ENCODE measurements around the gene TCEA2. TPM values are rescaled to one million over a fixed set of nuclear protein-coding genes. Genes with fewer than 3 reads are reported as not detected.

TCEA2 gene
- polyA plus RNA-seq, 1 donor, result 32.6 TPM

DNA sequence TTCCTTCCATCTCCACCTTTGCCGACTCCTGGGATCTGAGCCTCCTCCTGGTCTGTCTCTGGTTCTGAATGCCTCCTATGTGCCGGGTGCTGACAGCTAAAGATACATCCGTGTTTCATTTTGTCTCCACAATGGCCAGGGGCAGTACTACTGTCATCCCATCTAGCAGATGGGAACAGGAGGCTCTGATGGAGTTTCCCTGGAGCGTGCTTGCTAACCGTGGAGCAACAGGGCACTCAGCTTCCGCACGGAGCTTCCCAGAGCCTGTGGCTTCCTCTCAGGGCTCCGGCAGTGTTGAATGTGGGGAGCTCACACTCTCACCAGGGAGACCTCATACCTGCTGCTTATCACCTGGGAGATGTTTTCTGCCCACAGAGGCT is 56.3 kb downstream of the TCEA2 start:
- no CpG with 5 or more reads among the region's 8 CpGs for WGBS (ENCODE audit: insufficient coverage, low lambda C conversion rate)
- Histone ChIP-seq H3K36me3 (ENCODE audit: control insufficient read depth, insufficient read depth, low read length) (no peaks in the 10 kb centered on the region), H3K4me1 (ENCODE audit: control insufficient read depth, insufficient read depth, low read length) (no peaks in the 10 kb centered on the region), H3K9me3 (ENCODE audit: control insufficient read depth, low read depth, low read length) (no peaks in the 10 kb centered on the region), H3K4me3 (ENCODE audit: low read length) (no peak overlapping the region), H3K27ac (ENCODE audit: low read length) (no peak overlapping the region), H3K27me3 (ENCODE audit: control insufficient read depth, insufficient read depth, low read length) (peaks cover 14% of the 10 kb centered on the region)
- no peak for DNase-seq

GRCh38 chr20:64119681-64120341 is 56.8 kb downstream of the TCEA2 start:
- Histone ChIP-seq H3K27ac (ENCODE audit: low read length) (no peak overlapping the region), H3K36me3 (ENCODE audit: control insufficient read depth, insufficient read depth, low read length) (no peaks in the 10 kb centered on the region), H3K27me3 (ENCODE audit: control insufficient read depth, insufficient read depth, low read length) (peaks cover 14% of the 10 kb centered on the region), H3K9me3 (ENCODE audit: control insufficient read depth, low read depth, low read length) (no peaks in the 10 kb centered on the region), H3K4me1 (ENCODE audit: control insufficient read depth, insufficient read depth, low read length) (no peaks in the 10 kb centered on the region), H3K4me3 (ENCODE audit: low read length) (no peak overlapping the region)
- DNase-seq, result no peak
- no CpG with 5 or more reads among the region's 14 CpGs for WGBS (ENCODE audit: insufficient coverage, low lambda C conversion rate)

DNA sequence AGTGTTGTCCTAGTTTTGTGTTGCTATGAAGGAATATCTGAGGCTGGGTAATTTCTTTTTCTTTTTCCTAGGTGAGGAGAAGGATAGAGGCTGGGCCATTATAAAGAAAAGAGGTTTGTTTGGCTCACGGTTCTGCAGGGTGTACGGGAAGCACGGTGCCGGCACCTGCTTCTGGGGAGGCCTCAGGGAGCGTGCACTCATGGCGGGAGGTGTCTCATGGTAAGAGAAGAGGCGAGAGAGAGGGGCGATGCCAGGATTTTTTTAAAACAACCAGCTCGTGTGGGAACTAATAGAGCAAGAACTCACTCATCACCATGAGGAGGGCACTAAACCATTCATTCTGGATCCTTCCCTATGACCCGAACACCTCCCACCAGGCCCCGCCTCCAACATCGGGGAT is 58.6 kb downstream of the TCEA2 start:
- Histone ChIP-seq H3K27me3 (ENCODE audit: control insufficient read depth, insufficient read depth, low read length) (peaks cover 14% of the 10 kb centered on the region), H3K4me1 (ENCODE audit: control insufficient read depth, insufficient read depth, low read length) (no peaks in the 10 kb centered on the region), H3K36me3 (ENCODE audit: control insufficient read depth, insufficient read depth, low read length) (no peaks in the 10 kb centered on the region), H3K27ac (ENCODE audit: low read length) (no peak overlapping the region), H3K4me3 (ENCODE audit: low read length) (no peak overlapping the region), H3K9me3 (ENCODE audit: control insufficient read depth, low read depth, low read length) (no peaks in the 10 kb centered on the region)
- DNase-seq, result no peak
- WGBS (ENCODE audit: insufficient coverage, low lambda C conversion rate), result no CpG with 5 or more reads among the region's 12 CpGs

Other genes with a start within 250 kb of the TCEA2 start
- gene ZBTB46, start 231.9 kb upstream of the TCEA2 start, polyA plus RNA-seq, result 4.1 TPM
- not detected for gene ABHD16B, start 201.7 kb upstream of the TCEA2 start, polyA plus RNA-seq
- gene TPD52L2, start 197.9 kb upstream of the TCEA2 start, polyA plus RNA-seq, result 63.6 TPM
- 21.9 TPM for gene DNAJC5, start 168.1 kb upstream of the TCEA2 start, polyA plus RNA-seq
- gene UCKL1, start 106.8 kb upstream of the TCEA2 start, polyA plus RNA-seq, result 54.2 TPM
- 8.1 TPM for gene ZNF512B, start 93.3 kb upstream of the TCEA2 start, polyA plus RNA-seq
- gene SAMD10, start 83.6 kb upstream of the TCEA2 start, polyA plus RNA-seq, result 5.0 TPM
- gene PRPF6, start 82.1 kb upstream of the TCEA2 start, polyA plus RNA-seq, result 59.7 TPM
- gene C20orf204, start 27.0 kb upstream of the TCEA2 start, polyA plus RNA-seq, result 1.2 TPM
- gene SOX18, start 13.6 kb upstream of the TCEA2 start, polyA plus RNA-seq, result 5.3 TPM
- gene RGS19, start 16.3 kb downstream of the TCEA2 start, polyA plus RNA-seq, result 5.9 TPM
- 0.81 TPM for gene OPRL1, start 16.9 kb downstream of the TCEA2 start, polyA plus RNA-seq
- 0.19 TPM for gene LKAAEAR1, start 21.2 kb downstream of the TCEA2 start, polyA plus RNA-seq
- gene NPBWR2, start 44.4 kb downstream of the TCEA2 start, polyA plus RNA-seq, result not detected
- 2.6 TPM for gene MYT1, start 101.3 kb downstream of the TCEA2 start, polyA plus RNA-seq
- gene PCMTD2, start 192.6 kb downstream of the TCEA2 start, polyA plus RNA-seq, result 83.8 TPM